CD4-positive, alpha-beta T cell treated with Interleukin-17A for 4 hours (primary cell): ENCODE measurements around the gene RIN3.
A peak's percentile ranks its signal among the peaks of the same experiment; 100 is the strongest.

Source experiments
- DNase-seq: peaks from one replicate; pipeline ENCODE4 v3.0.0-alpha.2; 2020; ENCODE audit warnings: mixed read lengths

Gene RIN3

GRCh38 chr14:92560106-92560865 lies 46.7 kb downstream of the RIN3 start:
- DNase-seq = peak; percentile 62

GRCh38 chr14:92561906-92562479 lies 48.4 kb downstream of the RIN3 start:
- DNase-seq = no peak

GRCh38 chr14:92563359-92563758 lies 49.8 kb downstream of the RIN3 start:
- peak; percentile 2 for DNase-seq

DNA sequence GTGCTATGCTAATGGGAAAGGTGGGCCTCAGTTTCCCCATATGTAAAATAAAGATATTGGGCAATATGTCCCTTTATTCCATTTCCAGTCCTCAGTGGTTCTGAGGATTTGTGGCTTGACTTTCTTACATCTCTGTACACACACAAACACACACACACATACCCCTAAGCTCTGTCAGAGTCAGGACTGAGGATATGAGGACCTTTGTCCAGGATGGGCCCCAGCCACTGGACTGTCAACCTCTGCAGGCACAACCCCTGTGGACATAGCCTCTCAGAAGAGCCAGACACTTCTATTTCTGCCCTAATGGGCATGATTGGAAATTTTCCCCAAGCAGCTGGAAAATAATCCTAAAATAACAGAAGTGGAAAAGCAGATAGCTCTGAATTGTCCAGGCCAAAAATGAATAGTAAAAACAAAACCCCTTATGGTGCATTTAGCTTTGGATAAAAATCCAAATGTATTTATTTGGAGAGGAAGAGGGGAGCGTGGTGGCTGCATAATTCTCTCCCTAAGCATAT lies 50.2 kb downstream of the RIN3 start:
- no peak for DNase-seq

DNA sequence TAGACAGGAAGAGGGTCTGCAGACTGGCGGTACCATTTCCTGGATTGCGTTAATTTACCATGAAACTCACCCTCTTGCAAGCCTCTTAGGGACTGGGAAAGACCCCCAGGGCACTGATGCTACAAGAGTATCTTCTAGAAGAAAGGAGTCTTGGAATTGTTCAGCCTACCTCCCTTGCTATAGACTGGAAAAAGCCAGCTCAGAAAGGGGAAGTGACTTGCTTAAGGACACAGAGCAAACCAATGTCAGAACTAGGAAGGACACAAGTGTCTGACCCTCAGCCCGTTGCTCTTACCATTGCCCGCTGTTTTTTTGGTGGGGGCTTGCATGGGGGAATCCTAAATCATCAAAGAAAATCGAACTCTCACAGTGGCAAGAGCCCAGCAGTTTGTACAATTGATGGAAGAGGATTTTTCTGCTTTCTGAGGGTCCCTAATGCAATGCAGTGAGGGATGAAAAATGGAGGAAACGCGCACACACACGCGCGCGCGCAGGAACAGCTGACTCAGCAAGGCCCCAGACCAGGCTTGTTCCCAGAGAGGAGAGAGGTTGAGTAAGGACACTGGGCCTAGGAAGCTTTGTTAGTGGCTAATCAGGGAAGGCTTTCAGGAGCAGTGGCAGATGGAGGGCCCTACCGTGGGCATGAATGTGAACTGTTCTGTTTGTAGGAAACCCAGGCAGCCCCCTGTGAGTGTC lies 50.9 kb downstream of the RIN3 start:
- no peak for DNase-seq

GRCh38 chr14:92565040-92565717 lies 51.6 kb downstream of the RIN3 start:
- DNase-seq = no peak

DNA sequence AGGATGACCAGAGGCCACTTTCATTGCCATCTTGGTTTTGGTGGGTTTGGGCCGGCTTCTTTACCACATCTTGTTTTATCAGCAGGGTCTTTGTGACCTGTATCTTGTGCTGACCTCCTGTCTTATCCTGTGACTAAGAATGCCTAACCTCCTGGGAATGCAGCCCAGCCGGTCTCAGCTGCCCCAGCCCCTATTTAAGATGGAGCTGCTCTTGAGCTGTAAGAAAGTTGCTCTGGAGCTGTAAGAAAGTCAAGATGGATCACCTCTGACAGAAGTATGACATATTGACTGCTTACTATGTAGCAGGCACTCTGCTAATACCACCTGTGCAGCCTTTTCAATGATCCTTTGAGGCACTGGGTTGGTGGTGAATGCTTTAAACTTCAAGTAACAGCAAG lies 52.1 kb downstream of the RIN3 start:
- no peak for DNase-seq

DNA sequence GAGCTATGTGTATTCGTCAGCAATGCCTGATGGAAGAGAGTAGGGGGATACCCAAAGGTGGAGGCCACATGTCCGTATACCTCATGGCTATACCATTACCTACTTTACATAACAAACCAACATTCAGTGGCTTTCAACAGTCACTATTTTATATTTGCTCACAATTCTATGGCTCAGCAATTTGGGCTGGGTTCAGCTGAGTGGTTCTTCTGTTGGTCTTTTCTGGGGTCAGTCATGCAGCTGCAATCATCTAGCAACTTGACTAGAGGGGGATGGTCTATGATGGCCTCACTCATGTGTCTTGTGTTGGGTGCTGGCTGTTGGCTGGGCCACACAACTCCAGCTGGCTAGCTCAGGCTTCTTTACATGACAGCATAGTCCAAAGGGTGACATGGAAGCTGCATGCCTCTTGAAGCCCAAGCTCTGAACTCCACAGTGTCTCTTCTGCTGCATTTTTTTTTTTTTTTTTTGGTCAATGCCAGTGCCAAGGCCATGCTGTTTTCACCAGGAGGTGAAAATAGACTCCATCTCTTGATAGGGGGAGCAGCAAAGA lies 53.7 kb downstream of the RIN3 start:
- DNase-seq = no peak

DNA sequence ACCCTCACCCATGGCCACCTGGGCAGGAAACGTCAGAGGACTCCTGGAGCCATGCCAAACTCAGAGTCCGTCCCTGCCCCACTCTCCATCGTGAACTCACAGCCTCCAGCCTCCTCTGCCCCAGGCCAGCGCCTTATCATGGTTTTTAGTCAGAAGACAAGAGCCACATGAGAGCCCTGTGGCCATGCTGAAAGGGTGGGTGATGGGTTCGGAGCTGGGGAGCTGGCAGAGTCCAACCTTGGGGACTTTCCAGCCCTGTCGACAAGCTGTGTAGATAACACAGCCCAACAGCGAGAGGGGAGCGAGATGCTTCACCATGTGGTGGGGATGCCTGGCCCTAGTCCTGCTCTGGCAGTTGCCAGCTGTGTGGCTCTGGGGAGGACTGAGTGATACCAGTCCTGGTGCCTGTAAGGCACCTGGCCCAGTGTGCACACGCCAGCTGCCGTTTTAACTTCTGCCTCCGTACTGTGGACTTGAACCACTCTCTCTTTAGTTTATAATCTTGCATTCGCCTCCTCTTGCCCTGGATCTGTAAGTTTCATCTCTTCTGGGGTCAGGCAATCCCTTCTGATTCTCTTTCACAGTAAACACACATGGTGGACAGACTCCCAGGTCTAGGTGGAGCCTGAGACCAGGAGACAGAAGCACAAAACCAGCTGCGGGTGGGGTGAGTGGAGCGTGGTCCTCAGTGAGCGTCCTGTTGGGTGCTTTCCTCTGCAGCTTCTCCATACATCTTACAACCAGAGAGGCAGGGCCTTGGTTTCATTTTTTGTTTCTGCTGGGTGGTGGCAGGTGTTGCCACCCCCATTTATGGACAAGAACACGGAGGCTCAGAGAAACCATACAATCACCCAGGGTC lies 55.3 kb downstream of the RIN3 start:
- no peak for DNase-seq

GRCh38 chr14:92570674-92571262 lies 57.2 kb downstream of the RIN3 start:
- DNase-seq = no peak

- no peak for DNase-seq
These were observed 58.5 kb downstream of the RIN3 start for GRCh38 chr14:92572050-92572449.

DNA sequence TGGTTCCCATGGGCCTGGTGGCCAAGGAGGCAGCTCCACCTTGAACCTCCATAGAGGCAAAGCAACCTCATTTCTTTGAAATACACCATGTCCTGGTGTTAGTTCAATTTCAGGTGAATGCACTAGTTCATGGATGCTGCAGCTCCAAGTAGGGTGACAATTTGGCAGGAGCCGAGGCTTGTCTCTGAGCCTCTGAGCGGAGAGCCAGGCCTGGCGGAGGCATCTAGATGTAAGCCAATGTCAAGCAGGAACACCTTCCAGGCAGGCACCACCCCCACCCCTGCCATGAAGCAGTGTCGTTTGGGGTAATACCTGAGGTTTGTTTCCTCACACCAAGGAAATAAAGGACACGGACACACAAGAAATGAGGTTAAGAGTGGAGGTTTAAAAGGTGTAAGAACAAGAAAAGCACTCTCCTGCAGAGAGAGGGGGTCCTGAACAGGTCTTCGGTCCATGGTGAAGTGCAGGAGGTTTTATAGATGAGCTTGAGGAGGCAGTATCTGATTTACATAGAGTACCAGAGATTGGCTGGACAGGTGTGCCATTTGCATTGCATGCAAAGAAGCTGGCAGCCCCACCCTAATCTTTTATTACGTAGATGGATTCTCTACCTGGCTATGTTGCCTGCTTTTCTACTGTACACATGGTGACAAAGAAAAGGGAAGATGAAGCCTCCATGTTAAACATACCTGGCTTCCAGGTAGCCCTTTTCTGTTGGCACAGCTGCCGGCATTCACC lies 60.3 kb downstream of the RIN3 start:
- DNase-seq = no peak

GRCh38 chr14:92575061-92575747 lies 61.6 kb downstream of the RIN3 start:
- DNase-seq = no peak

DNA sequence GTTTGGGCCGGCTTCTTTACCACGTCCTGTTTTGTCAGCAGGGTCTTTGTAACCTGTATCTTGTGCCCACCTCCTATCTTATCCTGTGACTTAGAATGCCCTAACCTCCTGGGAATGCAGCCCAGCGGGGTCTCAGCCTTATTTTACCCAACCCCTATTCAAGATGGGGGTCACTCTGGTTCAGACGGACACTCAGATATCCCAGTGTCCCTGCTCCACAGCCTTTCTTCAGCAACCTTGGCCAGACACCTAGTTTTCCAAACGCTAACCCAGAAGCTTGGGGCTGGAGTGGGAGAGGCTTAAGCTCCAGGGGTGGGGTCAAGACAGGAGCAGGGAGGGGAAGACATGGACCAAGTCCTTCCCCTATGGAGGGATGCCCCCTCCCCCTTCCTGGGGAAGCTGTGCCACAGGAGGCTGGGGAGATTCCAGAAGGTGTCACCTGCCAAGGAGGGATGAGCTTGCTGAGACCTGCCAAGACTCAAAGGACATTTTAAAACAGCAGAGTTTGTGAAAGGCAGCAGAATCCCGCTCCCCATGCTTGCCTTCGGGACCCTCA lies 62.2 kb downstream of the RIN3 start:
- DNase-seq = no peak

- peak; percentile 53 for DNase-seq
These were observed 63.8 kb downstream of the RIN3 start for GRCh38 chr14:92577321-92577742.

DNA sequence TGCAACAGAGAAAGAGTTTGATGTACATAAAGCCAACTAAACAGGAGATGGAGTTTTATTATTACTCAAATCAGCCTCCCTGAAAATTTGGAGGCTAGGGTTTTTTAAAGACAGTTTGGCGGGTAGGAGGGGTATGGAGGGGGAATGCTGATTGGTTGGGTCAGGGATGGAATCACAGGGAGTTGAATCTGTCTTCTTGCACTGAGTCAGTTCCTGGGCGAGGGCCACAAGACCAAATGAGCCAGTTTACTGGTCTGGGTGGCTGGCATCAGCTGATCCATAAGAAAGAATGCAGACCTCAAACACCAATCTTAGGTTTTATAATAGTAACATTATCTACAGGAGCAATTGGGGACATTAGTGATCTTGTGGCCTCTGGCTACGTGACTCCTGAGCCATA lies 64.9 kb downstream of the RIN3 start:
- DNase-seq = no peak

DNA sequence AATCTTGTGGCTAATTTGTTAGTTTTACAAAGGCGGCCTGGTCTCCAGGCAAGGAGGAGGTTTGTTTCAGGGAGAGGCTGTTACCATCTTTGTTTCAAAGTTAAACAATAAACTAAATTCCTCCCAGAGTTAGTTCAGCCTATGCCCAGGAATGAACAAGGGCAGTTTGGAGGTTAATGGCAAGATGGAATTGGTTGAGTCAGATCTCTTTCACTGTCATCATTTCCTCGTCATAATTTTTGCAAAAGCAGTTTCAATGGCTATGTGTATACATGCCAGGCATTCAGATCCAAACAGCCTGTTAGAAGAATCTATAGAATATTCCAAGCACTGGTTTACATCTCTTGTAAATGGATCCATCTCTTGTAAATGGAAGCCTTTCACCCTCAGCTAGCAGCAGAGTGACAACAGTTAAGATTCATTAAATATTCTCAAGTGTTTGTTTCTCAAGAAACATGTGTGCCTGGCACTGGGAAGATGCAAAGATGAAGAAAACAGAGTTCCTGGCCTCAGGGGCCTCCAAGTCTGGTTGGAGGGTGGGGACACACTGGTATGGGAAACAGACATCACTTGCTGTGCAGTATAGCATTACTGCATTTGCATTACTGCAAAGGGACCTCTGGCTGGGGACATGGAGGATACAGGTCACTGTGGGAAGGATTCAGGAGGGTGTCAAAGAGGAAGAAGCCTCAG lies 65.8 kb downstream of the RIN3 start:
- DNase-seq = no peak

DNA sequence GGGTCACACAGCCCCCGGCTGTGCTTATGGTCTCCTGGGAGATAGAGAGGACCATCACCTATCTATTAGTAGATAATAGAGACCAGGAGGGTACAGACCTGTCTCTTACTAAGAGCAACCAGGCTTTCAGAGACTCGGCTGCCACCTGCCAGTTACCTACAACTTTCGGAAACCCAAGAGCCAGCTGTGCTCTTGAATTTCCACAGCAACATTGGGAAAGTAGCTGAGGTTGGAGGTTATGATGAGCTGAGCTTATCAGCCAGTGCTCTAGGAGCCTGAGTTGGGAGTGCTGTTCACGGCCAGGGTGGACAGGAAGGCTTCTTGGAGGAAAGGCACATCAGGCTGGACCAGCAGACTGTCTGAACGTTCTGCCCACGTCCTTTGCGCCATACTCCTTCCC lies 67.6 kb downstream of the RIN3 start:
- DNase-seq = no peak

DNA sequence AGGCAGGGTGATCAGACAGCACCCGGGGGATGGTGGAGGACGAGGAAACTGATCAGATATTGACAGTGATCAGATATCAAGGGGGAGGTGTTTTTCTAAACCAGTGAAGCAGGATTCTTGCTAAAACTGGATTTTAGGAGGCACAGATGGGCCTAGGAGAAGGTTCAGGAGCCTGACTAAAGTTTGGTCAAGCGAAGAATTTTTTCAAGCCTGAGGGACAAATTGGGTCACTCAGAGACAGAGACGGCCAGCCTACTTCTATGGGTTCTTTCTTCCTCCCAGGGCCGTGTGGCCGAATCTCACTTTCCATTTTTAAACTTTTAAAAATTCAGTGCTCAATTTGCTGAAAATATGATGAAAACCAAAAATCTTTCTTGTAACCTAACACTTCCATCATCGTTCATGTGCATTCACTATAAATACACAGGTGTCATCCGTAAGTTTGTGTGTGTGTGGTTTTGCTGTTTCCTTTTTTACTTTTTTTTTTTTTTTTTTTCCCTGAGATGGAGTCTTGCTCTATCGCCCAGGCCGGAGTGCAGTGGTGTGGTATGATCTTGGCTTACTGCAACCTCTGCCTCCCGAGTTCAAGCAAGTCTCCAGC lies 68.5 kb downstream of the RIN3 start:
- no peak for DNase-seq
